ENCODE measurements around the gene CACNB2.
A peak's percentile ranks its signal among the peaks of the same experiment; 100 is the strongest.

Gene CACNB2

DNA sequence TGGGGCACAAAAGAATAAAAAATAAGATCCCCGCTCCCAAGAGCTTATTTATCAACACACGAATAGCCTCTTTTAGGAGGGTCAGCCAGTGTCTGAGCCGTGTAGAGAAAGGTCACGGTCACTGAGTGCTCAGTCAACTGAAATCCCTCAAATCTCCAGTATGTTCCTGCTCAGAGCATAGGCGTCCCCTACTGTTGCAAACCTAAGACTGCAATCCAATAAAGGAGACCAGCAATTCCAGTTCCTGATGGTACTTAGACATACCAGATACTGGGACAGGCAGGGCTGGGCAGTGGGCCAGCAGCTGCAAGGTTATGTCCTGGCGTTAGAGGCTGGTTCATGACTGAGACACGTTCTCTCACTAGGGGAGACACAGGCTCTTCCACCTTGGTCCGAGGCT lies 93.6 kb downstream of the CACNB2 start:
- DNase-seq: no peak

DNA sequence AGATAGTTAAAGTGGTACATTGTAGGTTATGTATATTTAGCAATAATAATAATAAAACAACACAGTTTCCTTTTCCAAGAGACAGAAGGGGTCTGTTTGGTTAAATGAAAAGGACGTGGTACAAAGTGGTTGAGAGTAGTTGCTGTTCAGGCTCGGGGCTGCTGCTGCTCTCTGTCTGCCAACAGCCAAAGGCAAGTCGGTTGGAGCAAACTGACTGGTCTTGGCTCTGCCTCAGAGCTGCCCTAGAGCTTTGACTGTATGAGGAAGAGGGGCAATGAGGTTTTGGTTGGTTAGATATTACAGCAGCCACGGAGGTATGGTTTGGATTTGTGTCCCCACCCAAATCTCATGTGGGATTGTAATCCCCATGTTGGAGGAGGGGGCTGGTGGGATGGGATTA lies 95.3 kb downstream of the CACNB2 start:
- no peak for DNase-seq

DNA sequence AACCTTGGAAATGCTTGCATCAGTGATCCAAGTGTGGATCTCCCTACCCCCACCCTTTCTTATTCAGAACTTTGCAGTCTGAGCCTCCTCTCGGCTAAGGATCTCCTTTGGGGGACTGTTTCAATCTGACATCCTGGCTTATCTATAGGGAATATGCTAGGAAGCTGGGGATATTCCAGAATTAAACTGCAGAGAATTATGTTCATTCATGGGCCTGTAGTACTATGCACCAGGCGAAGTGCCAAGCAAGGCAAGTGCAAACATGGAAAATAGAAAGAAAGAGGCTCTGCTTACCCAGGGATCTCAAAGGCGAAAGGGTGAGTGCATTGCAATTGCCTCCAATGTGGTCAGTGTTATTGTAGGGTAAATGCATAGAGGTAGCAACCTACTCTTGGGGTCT lies 96.5 kb downstream of the CACNB2 start:
- no peak for DNase-seq

DNA sequence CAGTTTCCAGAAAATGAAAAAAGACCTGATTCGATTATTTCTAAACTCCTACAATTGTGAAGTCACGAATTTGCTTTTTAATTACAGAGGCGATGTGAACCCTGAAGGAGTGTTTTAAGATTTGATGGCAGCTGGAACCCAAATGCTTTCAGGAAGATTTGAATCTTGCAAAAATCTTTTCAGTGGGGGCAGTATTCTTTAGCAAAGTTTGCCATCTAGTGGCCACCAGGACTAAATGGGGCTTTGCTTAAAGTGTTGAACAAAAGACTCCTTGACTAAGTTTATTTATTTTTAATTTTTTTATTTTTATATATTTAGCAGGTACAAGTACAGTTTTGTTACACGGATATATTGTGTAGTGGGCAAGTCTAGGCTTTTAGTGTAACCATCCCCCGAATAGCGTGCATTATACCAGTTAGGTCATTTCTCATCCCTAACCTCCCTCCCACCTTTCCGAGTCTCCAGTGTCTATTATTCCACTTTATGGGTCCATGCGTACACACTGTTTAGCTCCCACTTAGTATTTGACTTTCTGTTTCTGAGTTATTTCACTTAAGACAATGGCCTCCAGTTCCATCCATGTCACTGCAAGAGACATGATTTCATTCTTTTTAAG lies 98.8 kb downstream of the CACNB2 start:
- DNase-seq: peak; percentile 50

DNA sequence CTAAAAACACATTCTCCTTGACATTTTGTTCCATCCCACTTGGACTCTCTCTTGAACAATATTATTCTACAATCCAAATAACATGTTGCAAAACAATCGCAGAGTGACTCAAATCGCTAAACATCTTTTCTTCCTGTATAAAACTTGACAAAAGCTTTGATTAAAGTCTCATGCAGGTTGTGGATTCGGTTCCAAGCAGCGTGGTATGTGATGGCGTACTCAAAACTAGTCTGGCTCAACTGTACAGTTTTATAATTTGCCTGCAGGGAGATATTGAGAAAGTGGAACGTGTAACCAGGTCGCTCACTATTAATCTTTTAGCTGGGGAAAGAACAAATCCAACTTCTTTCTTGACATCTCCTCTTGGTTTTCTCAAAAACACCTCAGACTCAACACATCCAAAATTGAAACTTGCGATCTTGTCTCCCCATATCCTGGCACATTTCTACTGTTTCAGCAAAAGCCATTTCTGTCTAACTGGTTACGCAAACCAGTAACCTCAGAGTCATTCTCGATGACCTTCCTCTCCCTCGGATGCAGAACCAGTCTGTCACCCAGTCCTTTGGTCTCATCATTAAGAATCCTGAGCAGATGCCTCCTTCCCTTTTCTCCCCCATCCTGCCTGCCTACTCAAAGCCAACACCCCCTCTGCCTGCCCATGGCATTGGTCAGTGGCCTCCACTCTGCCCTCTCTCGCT lies 100.1 kb downstream of the CACNB2 start:
- no peak for DNase-seq

DNA sequence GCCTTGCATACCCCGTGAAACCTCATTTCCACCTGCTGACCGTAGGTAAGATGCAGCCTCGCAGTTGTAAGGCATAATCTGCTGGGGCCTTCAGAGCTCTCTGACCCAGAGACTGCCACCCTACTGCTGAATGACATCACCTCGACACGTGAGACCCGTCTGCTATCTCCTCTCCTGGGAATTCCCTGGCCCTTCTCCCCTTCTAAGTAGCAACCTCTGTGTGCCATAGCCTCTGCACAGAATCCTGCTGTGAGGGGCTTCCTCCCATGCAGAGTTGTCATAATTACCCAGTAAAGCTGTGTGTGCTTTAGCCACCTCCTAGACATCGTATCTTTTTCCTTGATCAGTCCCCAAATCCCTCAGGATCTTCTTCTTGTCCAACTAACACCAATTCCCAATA lies 106.7 kb downstream of the CACNB2 start:
- no peak for DNase-seq

DNA sequence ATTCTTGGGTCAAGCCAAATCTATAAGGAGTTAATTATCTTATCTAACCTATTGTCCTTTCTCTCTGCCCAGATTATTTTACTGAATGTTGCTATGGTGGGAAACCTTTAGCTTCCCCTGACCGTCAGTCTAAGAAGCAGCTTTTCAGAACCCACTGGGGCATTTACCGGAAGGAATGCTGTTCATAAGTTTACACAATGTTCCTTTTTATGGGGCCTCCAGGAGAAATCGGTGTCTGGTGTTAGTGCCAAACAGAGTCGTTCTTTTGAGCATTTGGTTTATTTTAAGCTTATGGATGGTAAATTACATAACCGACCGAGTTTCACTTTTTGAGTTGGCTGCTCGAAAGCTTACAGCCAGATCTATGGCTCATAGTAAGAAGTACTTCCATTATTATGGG lies 111.9 kb downstream of the CACNB2 start:
- no peak for DNase-seq

DNA sequence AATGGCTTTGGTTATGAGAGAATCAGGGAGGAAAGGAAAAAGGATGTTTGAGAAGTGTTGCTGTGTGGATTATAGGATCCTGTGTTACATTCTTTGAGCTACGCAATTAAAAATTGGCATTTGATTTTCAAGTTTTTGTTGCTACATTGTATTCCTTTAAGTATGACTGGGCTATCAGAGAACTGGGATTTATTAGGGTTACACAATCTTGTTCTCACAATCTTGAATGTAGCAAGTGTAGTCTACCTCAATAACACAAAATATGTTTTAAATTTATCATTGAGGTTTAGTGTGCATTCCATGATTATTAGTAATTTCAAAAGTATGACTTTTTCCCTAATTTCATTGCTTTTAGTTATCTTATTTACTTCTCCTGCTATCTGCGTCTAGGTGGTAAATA lies 113.9 kb downstream of the CACNB2 start:
- DNase-seq: no peak

DNA sequence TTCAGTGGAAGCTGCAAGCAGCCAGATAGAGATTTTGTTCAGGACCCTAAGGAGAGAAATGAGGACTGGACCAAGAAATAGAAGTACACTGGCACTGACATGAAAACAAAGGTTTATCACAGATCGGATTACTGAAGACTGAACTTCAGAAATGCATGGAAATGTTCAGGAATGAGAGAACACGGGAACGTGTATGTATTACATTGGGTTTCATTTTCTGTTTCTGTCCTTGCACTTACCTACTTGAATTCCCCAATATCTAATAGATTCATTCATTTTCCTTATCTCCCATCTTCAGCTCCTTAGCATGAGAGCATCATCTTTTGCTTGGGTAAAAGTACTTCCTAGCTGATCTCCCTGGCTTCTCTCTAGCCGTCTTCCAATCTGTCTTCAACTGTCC lies 114.5 kb downstream of the CACNB2 start:
- no peak for DNase-seq

DNA sequence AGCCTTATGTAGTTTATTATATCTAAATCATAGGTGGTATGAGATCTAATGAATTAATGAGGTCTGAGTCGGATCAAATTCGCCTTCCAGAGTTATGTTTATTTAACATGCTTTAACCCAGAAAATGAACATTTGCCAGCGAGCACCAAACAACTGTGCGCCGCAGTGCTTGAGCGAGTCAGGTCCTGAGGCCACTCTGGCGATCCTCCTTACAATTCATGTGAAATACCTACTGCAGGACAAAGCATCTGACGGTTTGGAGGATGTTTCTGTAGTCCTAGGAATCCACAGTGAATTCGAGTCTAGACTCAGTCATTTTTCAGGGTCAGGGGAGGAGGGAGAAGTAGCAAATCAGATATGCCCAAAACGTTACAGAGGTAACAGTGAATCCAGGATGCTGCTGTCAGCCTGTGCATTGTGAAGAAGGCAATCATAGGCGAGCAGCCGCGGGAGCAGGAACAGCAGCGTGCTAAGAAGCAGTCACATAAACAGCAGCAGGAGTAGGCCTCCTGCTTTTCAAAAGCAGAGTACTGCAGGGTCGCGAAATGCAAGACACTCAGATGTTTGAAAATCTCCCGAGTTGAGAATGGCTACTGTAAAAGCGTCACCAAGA lies 120.2 kb downstream of the CACNB2 start:
- DNase-seq: no peak

DNA sequence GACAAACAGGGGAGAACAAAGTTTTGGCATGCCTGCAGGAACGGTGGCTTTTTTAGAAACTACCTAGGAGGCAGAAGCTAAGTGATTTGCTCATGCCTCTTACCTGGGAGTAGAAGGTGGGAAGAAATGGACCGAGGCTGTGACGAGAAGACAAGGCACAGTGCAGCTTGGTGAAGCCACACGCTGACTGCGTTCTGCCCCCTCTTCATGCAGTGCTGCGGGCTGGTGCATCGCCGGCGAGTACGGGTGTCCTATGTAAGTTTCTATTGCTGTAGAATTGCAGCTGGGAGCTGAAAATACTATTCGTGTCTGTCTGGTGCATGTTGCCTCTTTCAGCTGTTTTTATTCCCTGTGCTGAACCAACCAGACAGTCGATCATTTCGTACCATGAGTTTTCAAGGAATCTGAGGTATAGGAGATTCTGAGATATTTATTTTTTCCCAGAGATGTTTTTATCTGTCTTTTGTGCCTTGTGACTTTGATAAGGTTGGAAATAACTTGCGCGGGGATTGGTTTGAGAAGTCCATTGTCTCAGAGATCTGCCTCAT lies 120.9 kb downstream of the CACNB2 start:
- DNase-seq: no peak

DNA sequence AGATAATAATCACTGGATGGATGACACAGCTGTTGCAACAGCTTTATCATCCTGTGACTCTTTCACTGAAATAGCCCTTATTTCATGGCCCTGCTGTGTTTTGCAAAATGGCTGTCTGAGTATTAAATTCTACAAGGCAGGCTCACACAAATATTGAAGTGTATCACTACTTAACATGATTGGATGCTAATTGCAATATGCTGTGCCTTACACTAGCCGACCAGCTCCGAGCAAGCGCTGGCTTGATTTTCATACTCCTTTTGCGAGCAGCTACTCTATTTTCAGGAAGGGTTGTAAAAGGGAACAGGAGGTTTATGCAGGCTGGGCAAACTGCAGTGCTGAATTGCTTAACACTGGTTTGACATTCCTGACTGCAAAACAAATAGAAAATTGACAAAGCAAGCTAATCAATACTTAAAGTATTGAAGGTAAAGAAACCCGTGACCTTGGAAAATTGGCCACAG lies 121.6 kb downstream of the CACNB2 start:
- DNase-seq: no peak

DNA sequence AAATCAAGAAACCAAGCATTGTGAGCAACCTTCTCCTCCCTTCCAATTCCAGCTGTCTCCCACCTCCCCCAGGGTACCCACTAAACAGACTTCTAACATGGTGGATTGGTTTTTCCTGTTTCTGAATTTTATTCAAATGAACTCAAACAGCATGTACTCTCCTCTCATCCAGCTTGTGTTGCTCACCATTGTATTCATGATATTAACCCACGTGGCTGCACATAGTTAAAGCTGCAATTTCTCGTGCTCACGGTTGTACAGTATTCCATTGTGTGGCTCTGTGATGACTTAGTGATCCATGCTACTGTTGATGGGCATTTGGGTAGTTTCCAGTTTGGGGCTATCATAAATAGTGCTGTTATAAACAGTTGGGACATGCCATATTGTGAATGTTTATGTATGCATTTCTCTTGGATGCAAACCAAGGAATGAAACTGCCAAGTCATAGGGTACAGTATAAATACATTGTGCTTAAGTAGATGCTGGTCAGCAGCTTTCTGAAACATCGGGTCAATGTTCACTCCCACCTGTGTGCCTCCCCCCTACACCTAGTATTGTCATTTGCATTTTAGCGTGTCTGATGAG lies 124.3 kb downstream of the CACNB2 start:
- no peak for DNase-seq

DNA sequence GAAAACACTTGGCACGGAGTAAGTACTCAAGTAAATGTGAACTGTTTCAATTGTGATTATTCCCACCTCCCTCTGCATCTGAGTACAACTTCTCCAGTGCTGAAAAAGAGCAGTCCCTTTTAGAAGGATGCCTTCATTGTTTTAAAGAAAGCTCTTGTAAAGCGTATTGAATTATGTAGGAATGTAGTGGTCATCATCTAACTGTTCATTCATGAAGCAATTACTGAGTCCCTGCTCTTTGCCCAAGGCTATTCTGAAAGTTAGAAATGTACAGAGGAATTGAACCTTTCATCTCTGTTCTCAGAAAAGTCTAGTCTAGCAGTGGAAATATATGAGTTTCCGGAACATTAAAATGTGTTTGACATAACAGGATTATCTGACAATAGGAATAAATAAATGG lies 127.8 kb downstream of the CACNB2 start:
- no peak for DNase-seq

DNA sequence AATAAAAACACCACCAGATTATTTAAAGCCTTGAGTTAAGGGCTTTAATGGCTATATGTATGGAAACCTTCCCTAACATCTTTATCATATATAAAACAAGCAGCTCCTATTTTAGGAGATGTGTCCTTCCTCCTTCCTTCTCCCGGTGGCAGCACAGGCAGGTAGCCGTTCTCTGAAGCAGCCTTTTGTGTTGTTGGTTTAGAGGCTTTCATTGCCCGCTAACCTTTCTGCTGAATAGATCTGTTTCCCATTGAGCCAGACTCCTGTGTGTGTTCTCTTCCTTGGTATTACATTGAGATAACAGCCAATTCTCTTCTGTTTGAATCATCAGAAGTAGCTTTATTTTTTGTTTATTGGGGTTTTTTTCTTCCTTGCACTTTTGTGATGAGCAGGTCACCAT lies 131.3 kb downstream of the CACNB2 start:
- DNase-seq: no peak

DNA sequence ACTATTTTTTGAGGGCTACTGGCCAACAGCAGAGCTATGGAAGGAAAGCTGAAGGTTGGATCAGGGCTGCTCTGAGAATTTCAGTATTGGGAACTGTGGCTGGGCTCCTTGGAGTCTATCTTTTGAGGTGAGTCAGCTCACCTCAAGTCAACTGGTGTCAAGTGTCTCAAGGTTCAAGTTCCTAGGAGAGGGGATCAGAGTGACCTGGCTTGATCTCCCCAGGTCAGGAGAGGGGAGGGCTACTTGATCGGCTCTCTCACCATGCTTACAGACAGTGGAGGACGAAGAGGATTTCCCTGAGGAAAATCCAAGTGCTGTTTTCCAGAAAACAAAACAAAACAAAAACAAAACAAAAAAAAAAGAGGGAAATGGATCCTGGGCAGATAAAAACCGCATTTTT lies 132.8 kb downstream of the CACNB2 start:
- DNase-seq: no peak

DNA sequence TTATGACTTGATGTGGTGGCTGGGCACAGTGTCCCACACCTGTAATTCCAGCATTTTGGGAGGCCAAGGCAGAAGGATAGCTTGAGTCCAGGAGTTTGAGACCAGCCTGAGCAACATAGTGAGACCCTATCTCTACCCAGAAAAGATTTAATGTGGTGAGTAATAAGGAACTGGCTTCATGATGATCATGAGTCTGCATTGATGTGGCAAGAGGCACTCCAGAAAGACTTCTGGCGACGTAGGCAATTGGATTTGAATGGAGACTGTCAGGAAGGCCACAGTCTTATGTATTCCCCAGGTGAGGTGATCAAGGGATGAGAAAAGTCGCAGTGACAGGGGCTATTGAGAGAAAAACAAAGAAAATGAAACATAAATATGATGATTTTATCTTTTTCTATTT lies 138.0 kb downstream of the CACNB2 start:
- DNase-seq: no peak

DNA sequence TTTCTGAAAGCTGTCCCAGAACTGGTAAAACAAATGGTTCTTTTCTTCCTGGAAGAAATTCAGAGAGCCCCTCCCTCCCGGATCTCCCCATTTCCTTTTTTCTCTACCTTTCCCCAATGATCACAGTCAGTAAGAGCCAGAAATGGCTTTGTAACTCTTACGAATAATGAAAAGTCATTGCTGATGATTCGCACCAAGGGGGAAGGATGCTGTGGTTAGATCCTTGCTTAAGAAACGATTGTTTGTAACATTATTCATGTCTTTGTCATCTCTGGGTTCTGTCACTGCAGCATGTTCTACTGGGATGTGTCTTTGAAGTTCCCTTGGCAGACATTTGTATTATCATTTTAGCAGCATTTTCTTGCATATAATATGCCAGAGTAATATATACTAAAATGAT lies 138.9 kb downstream of the CACNB2 start:
- peak; percentile 19 for DNase-seq

DNA sequence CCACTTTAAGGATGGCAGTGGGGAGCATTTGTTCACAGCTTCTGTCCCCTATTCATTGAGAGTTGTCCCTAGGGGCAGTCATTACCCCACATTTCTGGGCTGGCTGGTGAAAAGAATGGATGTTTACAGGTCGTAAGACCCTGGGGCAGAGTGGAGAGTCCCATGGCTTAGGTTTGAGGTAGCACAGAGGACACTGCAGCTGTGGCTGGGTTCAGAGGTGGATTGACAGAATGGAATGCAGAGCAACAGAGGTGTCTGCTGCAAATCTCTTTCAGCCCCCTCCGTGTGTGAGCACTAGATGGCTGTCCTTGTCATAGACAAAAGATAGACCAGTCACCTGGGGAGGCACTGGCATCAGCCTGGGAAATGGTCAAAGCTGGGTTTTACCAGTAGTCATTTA lies 141.9 kb downstream of the CACNB2 start:
- no peak for DNase-seq

DNA sequence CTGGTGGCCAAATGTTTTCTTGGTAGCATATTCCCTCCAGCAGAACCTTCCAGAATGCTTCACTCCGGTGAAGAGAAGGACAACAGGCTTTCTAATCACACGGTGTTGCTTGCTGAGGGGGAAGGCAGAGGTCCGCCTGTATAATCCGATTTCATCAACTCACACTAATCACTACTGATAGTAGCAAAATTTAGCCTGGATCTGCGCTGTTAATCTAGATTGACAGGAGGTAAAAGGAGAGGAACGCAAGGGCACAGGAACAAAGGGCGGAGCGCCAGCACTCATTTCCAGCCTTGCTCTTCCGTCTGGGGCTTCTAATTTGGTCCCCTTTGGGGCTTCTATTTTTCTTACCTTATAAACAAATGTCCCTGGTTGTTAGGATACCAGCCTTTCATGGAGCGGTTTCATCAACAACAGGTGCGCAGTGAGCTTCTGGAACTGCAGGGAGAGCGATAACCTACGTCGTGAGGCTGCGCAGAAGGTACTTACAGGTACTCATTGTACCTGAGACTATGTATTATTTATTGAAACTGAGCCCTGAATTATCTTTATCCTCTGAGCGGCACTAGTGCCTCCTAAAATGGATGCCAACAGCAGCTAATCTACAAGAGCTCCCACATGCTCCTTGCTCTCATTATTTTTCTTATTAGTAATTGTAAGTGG lies 150.6 kb downstream of the CACNB2 start:
- DNase-seq: no peak

DNA sequence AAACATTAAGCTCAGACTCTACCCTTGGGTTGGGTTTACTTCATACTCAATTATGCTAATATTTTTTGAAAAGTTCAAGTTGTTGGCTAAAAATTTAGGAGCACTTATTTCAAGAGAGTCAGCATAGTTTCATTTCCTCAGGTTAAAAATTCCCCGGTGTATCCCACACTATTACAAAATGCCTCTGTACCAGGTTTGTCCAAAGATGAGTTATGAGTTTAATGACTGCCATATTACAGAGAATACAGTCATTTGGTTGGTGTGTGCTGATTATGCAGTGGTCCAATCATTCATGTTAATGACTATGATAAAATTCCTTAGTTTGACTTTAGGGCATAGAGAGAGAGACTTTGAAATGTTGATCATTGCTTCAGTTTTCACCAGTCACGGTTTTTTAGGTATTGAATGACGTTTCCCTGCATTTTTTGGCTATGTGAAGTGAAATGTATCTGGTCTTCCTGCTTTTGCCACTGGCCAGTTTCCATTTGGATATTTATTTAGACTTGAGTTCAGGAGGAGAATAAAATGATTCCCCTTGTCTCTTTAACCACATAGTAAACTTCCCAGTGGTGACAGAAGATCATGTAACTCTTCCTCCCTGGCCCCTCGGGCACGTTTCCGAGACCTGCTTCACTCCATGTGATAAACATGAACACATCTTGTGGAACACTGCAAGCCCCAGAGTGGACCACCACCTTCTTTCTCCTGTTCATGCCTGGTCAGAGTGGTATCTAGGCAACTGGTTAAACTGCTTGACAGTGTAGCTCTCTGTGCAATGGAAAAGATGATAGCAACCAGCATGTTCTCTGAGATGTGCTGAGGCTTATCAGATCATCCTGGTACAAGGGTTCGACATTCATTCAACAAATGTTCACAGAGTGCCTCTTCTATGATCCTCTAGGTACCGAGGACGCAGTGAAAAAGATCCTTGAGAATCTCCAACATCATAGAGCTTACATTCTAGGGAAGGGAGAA lies 153.6 kb downstream of the CACNB2 start:
- DNase-seq: no peak

DNA sequence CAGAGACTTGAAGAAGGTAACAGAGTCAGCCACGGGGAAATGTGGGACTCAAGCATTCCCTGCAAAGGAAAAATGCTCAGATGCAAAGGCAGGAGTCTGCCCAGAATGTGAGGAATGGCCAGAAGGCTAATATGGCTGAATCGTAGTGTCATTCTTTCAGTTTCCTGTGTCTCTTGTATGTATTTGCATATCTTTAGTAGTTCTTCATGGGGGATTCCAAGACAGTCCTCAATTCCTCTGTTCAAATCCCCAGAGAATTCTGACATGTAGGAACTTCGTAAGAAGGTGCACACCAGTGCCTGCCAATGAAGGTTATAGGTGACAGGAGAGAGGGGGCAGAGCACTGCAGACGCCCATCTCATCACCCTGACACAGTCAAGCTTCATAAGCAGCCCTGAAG lies 154.4 kb downstream of the CACNB2 start:
- no peak for DNase-seq
